Measurements from ENCODE around the gene FHOD3. TPM values are rescaled to one million over a fixed set of nuclear protein-coding genes. Genes with fewer than 3 reads are reported as not detected.

The FHOD3 gene
- total RNA-seq, 1 donor from 2014 or later, result 5.9 TPM

DNA sequence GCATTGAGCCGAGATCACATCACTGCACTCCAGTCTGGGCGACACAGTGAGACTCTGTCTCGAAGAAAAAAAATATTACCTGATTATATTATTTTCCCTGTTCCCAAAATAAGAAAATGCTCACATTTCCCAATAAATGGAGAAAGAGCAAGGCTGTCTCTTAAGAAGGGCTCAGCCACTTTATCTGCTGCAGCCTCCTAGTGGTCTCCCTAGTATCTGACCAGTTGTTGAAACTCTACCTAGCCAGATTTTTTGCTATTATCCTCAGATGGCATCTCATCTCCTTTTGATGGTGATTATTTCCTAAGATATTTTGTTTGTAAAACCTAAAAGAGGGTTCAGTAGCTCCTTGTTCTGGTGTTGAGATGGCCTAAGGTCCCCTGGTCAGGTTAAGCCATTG is 417.0 kb downstream of the FHOD3 start:
- Histone ChIP-seq H3K36me3 (ENCODE audit: insufficient read depth, low read length) (peaks cover 2% of the 10 kb centered on the region), H4K20me1 (ENCODE audit: insufficient read depth, low read length) (no peaks in the 10 kb centered on the region), H3K79me2 (ENCODE audit: insufficient read depth, low read length) (no peaks in the 10 kb centered on the region), H2AFZ (ENCODE audit: low read depth, low read length) (no peak overlapping the region), H3K4me2 (ENCODE audit: low read length) (no peak overlapping the region), H3K27ac (ENCODE audit: low read depth, low read length) (no peak overlapping the region), H3K9ac (ENCODE audit: low read length) (no peak overlapping the region), H3K9me3 (ENCODE audit: insufficient read depth, low read depth, low read length) (no peaks in the 10 kb centered on the region), H3K27me3 (ENCODE audit: insufficient read depth, low read length) (no peaks in the 10 kb centered on the region), H3K4me1 (ENCODE audit: insufficient read depth, low read length) (peaks cover 9% of the 10 kb centered on the region), H3K4me3 (ENCODE audit: insufficient read depth, low read depth, low read length) (no peak overlapping the region)
- no peak for TF ChIP-seq EZH2 (IDR thresholded peaks at IDR 0.05; ENCODE audit: insufficient read depth, low read length)
- TF ChIP-seq, protein P1, sequence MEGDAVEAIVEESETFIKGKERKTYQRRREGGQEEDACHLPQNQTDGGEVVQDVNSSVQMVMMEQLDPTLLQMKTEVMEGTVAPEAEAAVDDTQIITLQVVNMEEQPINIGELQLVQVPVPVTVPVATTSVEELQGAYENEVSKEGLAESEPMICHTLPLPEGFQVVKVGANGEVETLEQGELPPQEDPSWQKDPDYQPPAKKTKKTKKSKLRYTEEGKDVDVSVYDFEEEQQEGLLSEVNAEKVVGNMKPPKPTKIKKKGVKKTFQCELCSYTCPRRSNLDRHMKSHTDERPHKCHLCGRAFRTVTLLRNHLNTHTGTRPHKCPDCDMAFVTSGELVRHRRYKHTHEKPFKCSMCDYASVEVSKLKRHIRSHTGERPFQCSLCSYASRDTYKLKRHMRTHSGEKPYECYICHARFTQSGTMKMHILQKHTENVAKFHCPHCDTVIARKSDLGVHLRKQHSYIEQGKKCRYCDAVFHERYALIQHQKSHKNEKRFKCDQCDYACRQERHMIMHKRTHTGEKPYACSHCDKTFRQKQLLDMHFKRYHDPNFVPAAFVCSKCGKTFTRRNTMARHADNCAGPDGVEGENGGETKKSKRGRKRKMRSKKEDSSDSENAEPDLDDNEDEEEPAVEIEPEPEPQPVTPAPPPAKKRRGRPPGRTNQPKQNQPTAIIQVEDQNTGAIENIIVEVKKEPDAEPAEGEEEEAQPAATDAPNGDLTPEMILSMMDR (IDR thresholded peaks at IDR 0.05; ENCODE audit: insufficient read depth, low read depth, low read length), result no peak
- Mint-ChIP-seq H3K27ac (ENCODE audit: unreplicated experiment) (no peak overlapping the region), H3K36me3 (ENCODE audit: low read depth, unreplicated experiment) (peaks cover 4% of the 10 kb centered on the region), H3K4me3 (ENCODE audit: unreplicated experiment) (no peak overlapping the region), H3K27me3 (ENCODE audit: low read depth, unreplicated experiment) (no peaks in the 10 kb centered on the region), H3K9me3 (ENCODE audit: unreplicated experiment) (no peaks in the 10 kb centered on the region), H3K4me1 (ENCODE audit: low read depth, unreplicated experiment) (peaks cover 2% of the 10 kb centered on the region)
- FAIRE-seq (no peak), DNase-seq (ENCODE audit: low read depth) (no peak)

- no peak overlapping the region for H3K4me2 ChIP-seq (ENCODE audit: low read length)
- H4K20me1 ChIP-seq (ENCODE audit: insufficient read depth, low read length), result no peaks in the 10 kb centered on the region
- TF ChIP-seq, protein P1 (IDR thresholded peaks at IDR 0.05; ENCODE audit: insufficient read depth, low read depth, low read length), result no peak
- TF ChIP-seq EZH2 (IDR thresholded peaks at IDR 0.05; ENCODE audit: insufficient read depth, low read length), result no peak
- FAIRE-seq, result no peak
- H3K9me3 Mint-ChIP-seq (ENCODE audit: unreplicated experiment), result no peaks in the 10 kb centered on the region
- no peak overlapping the region for H3K27ac ChIP-seq (ENCODE audit: low read depth, low read length)
- no peak overlapping the region for H3K4me3 Mint-ChIP-seq (ENCODE audit: unreplicated experiment)
- no peaks in the 10 kb centered on the region for H3K4me1 Mint-ChIP-seq (ENCODE audit: low read depth, unreplicated experiment)
- no peak for DNase-seq (ENCODE audit: low read depth)
- H2AFZ ChIP-seq (ENCODE audit: low read depth, low read length), result no peak overlapping the region
- H3K9ac ChIP-seq (ENCODE audit: low read length), result no peak overlapping the region
- peaks cover 4% of the 10 kb centered on the region for H3K36me3 Mint-ChIP-seq (ENCODE audit: low read depth, unreplicated experiment)
- no peaks in the 10 kb centered on the region for H3K27me3 ChIP-seq (ENCODE audit: insufficient read depth, low read length)
- H3K27ac Mint-ChIP-seq (ENCODE audit: unreplicated experiment), result no peak overlapping the region
- H3K9me3 ChIP-seq (ENCODE audit: insufficient read depth, low read depth, low read length), result no peaks in the 10 kb centered on the region
- H3K4me1 ChIP-seq (ENCODE audit: insufficient read depth, low read length), result no peaks in the 10 kb centered on the region
- H3K4me3 ChIP-seq (ENCODE audit: insufficient read depth, low read depth, low read length), result no peak overlapping the region
- H3K36me3 ChIP-seq (ENCODE audit: insufficient read depth, low read length), result peaks cover 2% of the 10 kb centered on the region
- H3K79me2 ChIP-seq (ENCODE audit: insufficient read depth, low read length), result no peaks in the 10 kb centered on the region
- H3K27me3 Mint-ChIP-seq (ENCODE audit: low read depth, unreplicated experiment), result no peaks in the 10 kb centered on the region
Observed at GRCh38 chr18:36717422-36718110, 420.1 kb downstream of the FHOD3 start.

GRCh38 chr18:36718705-36719328 is 421.3 kb downstream of the FHOD3 start:
- Mint-ChIP-seq H3K27ac (ENCODE audit: unreplicated experiment) (no peak overlapping the region), H3K27me3 (ENCODE audit: low read depth, unreplicated experiment) (peaks cover 4% of the 10 kb centered on the region), H3K4me1 (ENCODE audit: low read depth, unreplicated experiment) (no peaks in the 10 kb centered on the region), H3K9me3 (ENCODE audit: unreplicated experiment) (no peaks in the 10 kb centered on the region), H3K4me3 (ENCODE audit: unreplicated experiment) (no peak overlapping the region), H3K36me3 (ENCODE audit: low read depth, unreplicated experiment) (peaks cover 4% of the 10 kb centered on the region)
- TF ChIP-seq EZH2 (IDR thresholded peaks at IDR 0.05; ENCODE audit: insufficient read depth, low read length), result no peak
- TF ChIP-seq, protein P1 (IDR thresholded peaks at IDR 0.05; ENCODE audit: insufficient read depth, low read depth, low read length), result no peak
- Histone ChIP-seq H3K4me1 (ENCODE audit: insufficient read depth, low read length) (no peaks in the 10 kb centered on the region), H3K9ac (ENCODE audit: low read length) (no peak overlapping the region), H3K79me2 (ENCODE audit: insufficient read depth, low read length) (no peaks in the 10 kb centered on the region), H3K4me3 (ENCODE audit: insufficient read depth, low read depth, low read length) (no peak overlapping the region), H3K27me3 (ENCODE audit: insufficient read depth, low read length) (no peaks in the 10 kb centered on the region), H3K9me3 (ENCODE audit: insufficient read depth, low read depth, low read length) (no peaks in the 10 kb centered on the region), H3K36me3 (ENCODE audit: insufficient read depth, low read length) (peaks cover 2% of the 10 kb centered on the region), H2AFZ (ENCODE audit: low read depth, low read length) (no peak overlapping the region), H3K27ac (ENCODE audit: low read depth, low read length) (no peak overlapping the region), H3K4me2 (ENCODE audit: low read length) (no peak overlapping the region), H4K20me1 (ENCODE audit: insufficient read depth, low read length) (no peaks in the 10 kb centered on the region)
- peak; percentile 92 for DNase-seq (ENCODE audit: low read depth)
- FAIRE-seq, result no peak
